Left forelimb (tissue), 1 donor: Measurements from ENCODE around the gene KCNAB2.

Experiments used
- DNase-seq: peaks from one replicate; pipeline ENCODE4 v3.0.0-alpha.2; 2018; ENCODE audit warnings: low spot score

The KCNAB2 gene

DNA sequence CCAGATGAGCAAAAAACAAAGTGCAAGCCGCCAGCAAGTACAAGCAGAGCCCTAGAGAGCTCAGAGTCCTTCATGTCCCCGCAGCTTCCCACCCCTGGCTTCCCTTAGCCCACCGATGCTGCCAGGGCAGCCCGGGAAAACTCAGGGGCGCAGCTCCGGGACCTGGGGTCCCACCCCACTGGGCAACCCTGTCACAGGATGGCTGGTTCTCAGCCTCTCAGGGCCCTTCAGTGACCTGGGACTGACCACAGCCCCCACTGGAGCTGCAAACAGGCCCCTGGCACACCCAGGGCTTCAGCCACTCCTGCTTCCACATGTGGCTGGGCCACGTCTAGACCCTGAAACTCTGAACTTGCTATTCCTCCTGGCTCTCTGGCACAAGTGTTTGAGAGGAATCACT is 84.9 kb downstream of the KCNAB2 start:
- no peak for DNase-seq

- DNase-seq = no peak
Observed at GRCh38 chr1:6131561-6131960, 85.9 kb downstream of the KCNAB2 start.

GRCh38 chr1:6133146-6133895 is 87.6 kb downstream of the KCNAB2 start:
- DNase-seq = no peak

DNA sequence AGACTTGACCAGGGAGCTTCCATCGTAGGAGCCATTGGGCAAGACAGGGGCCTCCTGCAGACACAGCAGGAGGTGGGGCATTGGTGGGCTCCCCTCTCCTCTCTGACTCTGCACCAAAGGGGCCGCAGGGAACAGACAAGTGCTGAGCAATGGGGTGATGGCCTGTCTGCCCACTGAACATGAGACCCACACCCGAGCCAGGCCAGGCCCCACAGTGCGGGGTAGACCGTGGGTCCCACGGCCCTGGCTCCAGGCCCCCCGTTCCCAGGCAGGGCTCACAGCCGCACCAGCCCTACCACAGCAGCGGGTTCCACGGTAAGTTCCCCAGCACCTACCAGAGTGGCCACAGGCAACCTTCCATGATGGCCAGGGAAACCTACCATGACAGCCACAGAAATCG is 88.5 kb downstream of the KCNAB2 start:
- no peak for DNase-seq

DNA sequence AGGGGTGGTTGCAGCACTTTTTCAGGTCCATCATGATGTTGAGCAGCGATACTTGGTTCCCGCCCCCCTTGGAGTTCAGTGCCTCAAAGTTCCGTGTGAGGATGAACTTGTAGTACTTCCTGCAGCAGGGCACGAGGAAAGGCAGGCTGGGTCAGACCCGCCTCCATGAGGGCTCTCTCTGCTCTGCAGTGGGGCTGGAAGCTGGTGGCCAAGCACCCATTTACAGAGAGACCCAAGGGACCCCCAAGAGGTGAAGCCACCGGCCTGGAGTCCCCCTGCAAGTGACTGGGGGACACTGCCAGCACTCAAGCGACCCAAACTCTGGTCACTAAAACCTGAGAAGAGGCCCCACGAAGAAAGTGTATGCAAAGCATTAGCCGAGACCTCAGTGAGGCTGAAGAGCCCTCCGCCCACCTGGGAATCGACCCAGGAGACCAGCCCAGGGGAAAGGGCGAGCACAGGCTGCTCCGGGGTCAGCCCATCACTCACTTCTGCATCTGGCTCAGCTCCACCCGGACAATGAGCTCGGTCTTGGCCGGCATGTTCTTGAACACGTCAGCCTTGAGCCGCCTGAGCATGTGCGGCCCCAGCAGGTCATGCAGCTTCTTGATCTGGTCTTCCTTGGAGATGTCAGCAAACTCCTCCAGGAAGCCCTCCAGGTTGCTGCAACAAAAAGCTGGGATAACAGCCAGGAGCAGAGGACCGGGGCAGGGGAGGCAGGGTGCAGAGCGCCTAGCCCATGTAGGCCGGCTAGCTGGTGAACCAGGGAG is 89.2 kb downstream of the KCNAB2 start:
- DNase-seq = no peak

- no peak for DNase-seq
Observed at GRCh38 chr1:6136516-6137220, 91.0 kb downstream of the KCNAB2 start.

DNA sequence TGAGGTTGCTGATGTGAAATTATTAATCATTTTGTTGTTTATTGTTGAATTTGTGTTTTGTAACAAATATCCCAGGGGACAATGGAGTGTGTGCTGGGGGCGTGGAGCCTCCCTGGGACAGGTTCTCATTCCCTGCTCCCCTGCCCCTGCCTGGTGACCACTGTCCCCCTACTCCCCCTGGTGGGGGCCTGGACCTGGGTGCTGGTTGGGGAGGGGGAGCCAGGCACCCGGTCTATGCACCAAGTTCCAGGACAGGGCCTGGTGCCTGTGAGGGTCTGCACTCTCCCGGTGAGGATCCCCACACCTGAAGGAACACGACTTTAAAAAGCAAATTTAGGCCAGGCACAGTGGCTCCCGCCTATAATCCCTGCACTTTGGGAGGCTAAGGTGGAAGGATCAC is 92.1 kb downstream of the KCNAB2 start:
- no peak for DNase-seq

GRCh38 chr1:6140413-6140812 is 94.7 kb downstream of the KCNAB2 start:
- DNase-seq = no peak

GRCh38 chr1:6141592-6141991 is 95.9 kb downstream of the KCNAB2 start:
- no peak for DNase-seq

GRCh38 chr1:6142036-6142621 is 96.4 kb downstream of the KCNAB2 start:
- DNase-seq = no peak

DNA sequence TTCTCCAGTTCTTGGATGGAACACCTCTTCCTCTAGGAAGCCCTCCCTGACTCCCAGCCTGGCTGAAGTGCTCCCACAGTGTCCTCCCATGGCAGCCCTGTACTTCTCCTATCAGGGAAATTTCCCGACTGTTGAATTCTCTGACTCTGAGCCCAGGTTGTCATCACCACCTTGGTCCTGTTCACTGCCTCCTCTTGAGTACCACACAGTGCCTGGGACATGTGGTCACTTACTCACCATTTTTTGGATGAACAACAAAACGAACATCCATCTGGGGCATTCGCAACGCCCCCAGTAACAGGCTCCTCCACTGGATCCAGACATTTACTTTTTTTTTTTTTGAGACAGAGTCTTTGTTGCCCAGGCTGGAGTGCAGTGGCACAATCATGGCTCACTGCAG is 97.0 kb downstream of the KCNAB2 start:
- DNase-seq = no peak

DNA sequence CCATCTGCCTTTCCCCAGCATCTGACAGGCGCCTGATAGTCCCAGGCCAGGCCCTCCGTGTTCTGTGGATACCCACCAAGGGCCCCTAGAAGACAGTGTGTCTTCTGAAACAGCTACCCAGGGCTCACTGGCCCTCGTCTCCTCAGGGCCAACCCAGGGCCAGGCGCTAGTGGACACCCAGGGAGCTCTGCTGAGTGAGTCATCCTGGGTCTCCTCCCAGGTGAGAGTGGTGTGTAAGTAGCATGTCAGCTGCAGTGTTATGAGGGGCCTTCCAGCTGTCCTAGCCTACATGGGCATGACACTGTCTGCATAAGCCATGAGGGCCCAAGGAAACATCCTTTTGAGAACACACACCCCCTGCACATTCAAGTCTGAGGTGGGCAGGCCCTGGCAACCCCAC is 97.7 kb downstream of the KCNAB2 start:
- DNase-seq = no peak

- DNase-seq = no peak
Observed at GRCh38 chr1:6144175-6144574, 98.5 kb downstream of the KCNAB2 start.

- no peak for DNase-seq
Observed at GRCh38 chr1:6144647-6145395, 99.1 kb downstream of the KCNAB2 start.

- DNase-seq = no peak
Observed at GRCh38 chr1:6145396-6145750, 99.7 kb downstream of the KCNAB2 start.

- DNase-seq = no peak
Observed at GRCh38 chr1:6145864-6146410, 100.2 kb downstream of the KCNAB2 start.

DNA sequence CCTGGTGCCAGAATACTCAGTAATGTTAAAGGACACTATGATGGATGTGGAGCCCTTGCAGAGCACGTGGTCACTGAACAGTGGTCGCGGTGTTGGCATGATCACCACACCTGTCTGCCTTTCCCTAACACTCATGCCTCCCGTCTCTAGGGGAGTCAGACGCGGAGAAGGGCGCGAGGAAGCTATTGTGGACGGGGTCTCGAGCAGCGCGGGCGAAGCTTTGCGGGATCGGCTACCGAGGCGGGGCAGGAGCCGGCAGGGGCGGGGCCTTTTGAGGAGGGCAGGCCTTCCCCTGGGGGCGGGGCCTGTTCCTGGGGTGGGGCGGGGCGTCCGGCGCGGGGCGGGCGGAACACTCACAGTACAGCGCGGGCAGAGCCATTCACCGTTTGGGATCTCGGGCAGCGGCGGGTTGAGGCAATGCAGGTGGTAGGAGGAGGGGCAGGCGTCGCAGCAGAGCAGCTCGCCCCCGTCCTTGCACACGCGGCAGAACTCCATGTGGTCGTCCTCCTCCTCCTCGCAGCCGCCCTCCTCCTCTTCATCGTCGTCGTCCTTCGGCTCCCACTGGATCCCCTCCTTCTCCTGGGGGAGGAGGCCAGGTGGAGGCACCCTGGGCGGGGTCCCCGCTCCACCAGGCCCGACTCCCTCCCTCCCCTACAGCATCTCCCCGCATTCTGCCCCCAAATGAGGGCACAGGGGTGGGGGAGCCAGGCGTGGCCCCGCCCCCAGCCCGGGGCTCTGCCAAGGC is 103.0 kb downstream of the KCNAB2 start:
- no peak for DNase-seq

- DNase-seq = no peak
Observed at GRCh38 chr1:6149597-6149996, 103.9 kb downstream of the KCNAB2 start.

DNA sequence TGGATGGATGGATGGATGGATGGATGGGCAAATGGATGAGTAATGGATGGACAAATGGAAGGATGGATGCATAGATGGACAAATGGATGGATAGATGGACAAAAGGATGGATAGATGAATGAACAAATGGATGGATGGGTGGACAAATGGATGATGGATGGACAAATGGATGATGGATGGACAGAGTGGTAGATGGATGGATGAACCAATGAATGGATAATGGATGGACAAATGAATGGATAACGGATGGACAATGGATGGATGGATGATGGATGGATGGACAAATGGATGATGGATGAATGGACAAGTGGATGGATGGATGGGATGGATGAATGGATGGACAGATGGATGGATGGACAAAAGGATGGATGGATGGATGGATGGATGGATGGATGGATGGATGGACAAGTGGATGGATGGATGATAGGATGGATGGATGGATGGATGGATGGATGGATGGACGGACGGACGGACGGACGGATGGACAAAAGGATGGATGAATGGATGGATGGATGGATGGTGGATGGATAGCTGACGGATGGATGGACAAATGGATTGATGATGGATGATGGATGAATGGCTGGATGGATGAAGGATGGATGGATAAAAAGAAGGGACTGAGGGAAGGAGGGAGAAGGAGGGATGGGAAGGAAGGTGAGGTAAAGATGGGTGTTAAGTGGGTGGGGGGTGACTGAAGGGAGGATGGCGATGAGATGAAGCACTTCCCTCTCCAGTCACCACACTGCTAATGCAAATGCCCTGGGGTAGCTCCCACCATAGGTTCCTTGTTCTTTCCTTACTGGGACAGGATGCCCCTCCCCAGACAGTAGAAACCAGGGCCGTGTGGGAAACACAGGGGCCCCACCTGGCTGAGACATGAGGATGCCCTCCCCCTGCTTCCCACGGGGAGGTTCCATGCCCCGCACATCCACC is 104.6 kb downstream of the KCNAB2 start:
- DNase-seq = no peak
